HTERT RPE-1 (cell line): ENCODE measurements around the gene SV2C.
"Not testable (repeated sequence)": the region's sequence is repeated elsewhere in the genome, so short reads cannot be mapped to it uniquely, and the experiment has no call there.

ENCODE experiments used
- in situ Hi-C: fragments of 300-500 bp; cut with MboI; formaldehyde crosslinking; loops from 4 replicates; pipeline ENCODE4 v1.14.3; 2020; ENCODE audit warnings: low sequenced_read_pairs

Gene SV2C

DNA sequence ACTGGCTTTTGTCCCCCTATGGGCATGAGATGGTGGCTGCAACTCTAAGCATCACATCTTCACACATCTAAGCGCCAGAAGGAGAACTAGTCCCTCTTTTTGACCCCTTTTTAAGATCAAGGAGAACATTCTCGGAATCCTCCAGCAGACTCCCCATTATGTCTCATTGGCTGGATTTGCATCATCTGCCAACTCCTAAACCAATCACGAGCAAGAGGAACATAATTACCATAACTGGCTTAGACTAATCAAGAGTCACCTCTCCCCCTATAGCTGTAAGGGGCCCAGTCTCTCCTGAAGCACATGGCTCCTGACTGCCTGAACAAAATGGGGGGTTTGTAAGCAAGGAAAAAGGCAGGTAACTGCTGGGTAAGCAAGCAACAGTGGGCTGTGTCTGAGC lies 251.4 kb downstream of the SV2C start:
- in situ Hi-C loops: no loop called here

DNA sequence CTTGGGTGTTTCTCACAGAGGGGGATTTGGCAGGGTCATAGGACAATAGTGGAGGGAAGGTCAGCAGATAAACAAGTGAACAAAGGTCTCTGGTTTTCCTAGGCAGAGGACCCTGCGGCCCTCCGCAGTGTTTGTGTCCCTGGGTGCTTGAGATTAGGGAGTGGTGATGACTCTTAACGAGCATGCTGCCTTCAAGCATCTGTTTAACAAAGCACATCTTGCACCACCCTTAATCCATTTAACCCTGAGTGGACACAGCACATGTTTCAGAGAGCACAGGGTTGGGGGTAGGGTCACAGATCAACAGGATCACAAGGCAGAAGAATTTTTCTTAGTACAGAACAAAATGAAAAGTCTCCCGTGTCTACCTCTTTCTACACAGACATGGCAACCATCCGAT lies 252.3 kb downstream of the SV2C start:
- in situ Hi-C loops: not testable (repeated sequence)

DNA sequence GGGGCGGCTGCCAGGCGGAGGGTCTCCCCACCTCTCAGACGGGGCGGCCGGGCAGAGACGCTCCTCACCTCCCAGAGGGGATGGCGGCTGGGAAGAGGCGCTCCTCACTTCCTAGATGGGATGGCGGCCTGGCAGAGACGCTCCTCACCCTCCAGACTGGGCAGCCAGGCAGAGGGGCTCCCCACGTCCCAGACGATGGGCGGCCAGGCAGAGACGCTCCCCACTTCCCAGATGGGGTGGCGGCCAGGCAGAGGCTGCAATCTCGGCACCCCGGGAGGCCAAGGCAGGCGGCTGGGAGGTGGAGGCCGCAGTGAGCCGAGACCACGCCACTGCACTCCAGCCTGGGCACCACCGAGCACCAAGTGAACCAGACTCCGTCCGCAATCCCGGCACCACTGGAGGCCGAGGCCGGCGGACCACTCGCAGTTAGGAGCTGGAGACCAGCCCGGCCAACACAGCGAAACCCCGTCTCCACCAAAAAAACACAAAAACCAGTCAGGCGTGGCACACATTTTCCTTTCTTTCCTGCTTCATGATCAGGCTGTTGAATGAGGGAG lies 253.1 kb downstream of the SV2C start:
- in situ Hi-C loops: not testable (repeated sequence)

DNA sequence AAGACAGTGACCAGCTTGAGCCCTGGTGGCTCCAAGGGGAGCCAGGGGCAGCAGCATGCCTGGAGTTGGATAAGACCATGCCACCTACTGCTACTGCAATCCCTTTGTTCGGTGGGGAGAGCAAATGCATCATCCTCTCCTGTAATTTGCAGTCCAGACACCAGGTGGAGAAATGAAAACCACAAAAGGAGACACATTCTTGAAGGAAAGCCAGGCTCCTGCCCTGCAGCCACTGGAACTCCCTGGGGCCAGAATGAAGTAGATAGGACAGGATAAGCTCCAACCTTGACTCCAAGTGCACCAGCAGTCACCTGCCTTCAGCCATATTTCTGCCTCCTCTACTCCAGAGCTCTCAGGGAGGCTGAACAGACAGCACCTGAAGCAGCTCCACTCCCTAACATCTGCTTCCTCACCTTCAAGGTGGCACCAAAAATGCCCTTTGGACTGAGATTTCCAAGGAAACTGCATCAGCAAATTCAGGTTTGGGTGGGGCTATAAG lies 254.8 kb downstream of the SV2C start:
- in situ Hi-C loops: no loop called here

DNA sequence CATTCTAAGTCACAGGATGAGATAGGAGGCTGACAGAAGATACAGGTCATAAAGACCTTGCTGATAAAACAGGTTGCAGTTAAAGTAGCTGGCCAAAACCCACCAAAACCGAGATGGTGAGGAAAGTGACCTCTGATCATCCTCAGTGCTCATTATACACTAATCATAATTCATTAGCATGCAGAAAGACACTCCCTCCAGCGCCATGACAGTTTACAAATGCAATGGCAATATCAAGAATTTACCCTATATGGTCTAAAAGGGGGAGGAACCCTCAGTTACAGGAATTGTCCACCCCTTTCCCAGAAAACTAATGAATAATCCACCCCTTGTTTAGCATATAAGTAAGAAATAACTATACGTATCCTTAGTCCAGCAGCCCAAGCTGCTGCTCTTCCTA lies 256.7 kb downstream of the SV2C start:
- in situ Hi-C loops: no loop called here

DNA sequence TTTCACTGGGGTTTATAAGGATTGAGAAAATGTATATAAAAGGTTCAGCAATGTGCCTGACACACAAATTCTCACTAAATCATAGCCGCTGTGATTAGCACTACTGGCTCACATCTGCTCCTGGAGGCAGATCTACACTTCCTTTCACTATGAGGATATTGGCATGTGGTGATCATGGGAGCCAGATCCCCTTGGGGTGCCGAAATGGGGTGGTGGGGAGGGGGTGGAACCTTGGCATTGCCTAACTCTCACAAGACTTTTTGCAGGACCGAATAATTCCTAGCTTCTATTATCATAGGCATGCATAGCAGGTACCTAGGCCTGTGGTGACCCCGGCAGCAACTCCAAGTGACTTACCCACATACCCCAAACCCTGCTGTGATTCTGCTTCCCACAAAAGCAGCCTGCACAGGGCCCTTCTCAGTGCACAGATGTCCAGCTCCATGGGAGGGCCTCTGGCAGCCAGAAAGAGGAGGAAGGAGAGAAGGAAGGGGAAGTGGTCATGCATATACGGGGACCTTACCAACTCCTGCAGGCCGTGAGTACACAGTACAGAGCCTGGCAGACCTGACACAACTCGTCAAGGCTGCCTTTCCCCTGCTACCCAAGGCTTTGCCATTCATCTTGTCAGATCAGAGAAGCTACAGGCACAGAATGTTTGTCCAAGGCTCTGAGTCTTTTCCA lies 258.6 kb downstream of the SV2C start:
- in situ Hi-C loops: no loop called here

DNA sequence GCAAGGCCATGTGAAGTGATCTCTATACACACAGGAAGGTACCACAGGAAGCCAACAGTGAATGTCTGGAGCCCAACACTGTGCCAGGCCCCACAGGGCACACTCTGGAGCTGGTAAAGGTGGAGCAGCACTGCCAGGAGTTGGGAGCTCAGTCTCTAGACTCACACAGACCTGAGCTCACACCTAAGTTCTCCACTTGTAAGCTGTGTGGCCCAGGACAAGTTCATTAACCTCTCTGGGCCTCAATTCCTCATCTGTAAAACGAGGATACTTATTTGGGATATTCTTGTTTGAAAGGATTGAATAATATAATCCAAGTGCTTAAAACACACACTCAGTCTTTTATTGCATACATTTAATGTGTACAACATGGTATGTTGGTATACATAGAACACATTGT lies 259.3 kb downstream of the SV2C start:
- in situ Hi-C loops: no loop called here

DNA sequence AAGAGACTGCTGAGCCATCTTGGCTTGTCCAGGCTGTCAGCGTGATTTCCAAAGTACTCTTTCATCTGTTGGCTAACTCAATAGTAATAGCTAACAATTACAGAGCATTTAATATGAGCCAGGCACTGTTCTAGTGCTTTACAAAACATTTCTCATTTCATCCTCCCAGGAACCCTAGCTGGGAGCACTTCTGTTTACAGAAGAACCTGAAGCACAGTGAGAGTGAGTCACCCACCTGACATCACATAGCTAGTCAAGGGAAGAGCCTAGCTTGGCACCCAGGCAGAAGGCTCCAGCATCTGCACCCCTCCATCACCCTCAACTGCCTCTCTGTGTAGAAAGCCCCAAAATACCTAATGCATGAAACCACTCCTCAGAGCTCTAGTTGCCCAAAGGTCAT lies 262.4 kb downstream of the SV2C start:
- in situ Hi-C loops: no loop called here

DNA sequence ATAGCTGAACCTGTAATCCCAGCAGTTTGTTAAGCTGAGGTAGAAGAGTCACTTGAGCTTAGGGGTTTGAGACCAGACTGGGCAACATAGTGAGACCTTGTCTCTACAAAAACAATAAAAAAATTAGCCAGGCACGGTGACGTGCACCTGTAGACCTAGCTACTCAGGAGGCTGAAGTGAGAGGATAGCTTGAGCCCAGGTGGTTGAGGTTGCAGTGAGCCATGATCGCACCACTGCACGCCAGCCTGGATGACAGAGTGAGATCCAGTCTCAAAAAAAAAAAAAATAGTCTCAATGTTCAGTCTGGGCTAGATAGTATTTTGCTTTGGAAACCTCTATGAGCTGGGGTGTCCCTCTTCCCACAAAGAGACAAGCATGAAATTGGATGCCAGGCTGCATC lies 268.0 kb downstream of the SV2C start:
- in situ Hi-C loops: no loop called here

DNA sequence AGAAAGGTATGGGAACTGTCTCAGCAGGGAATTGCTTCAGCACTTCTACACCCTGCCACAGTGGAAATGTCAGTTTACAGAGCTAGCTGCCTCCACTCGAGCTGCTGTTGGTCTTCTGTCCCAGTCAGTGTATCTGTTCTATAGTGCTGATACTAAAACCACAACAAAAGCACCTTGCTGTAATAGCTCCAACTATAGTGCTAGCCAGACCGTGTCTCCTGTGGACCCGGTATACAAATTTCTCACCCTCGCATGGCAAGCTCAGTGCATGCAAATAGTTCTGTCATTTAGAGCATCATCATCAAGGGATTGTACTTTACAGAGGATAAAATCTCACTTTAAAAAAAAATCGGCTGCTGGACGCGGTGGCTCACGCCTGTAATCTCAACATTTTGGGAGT lies 268.4 kb downstream of the SV2C start:
- in situ Hi-C loops: no loop called here

DNA sequence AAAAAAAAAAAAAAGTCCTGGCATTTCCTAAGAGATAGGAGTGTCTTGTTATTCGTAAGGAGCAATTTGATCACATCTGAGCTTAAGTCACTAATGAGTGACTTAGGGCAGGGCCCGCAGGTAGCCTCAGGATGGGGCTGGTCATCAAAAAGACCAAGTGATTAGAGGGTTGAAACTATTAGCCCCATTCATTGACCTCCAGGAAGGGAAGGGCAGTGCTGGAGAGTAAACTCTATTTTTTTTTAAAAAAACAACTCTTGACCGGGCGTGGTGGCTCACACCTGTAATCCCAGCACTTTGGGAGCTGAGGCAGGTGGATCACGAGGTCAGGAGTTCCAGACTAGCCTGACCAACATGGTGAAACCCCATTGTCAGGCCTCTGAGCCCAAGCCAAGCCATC lies 273.7 kb downstream of the SV2C start:
- in situ Hi-C loops: no loop called here

DNA sequence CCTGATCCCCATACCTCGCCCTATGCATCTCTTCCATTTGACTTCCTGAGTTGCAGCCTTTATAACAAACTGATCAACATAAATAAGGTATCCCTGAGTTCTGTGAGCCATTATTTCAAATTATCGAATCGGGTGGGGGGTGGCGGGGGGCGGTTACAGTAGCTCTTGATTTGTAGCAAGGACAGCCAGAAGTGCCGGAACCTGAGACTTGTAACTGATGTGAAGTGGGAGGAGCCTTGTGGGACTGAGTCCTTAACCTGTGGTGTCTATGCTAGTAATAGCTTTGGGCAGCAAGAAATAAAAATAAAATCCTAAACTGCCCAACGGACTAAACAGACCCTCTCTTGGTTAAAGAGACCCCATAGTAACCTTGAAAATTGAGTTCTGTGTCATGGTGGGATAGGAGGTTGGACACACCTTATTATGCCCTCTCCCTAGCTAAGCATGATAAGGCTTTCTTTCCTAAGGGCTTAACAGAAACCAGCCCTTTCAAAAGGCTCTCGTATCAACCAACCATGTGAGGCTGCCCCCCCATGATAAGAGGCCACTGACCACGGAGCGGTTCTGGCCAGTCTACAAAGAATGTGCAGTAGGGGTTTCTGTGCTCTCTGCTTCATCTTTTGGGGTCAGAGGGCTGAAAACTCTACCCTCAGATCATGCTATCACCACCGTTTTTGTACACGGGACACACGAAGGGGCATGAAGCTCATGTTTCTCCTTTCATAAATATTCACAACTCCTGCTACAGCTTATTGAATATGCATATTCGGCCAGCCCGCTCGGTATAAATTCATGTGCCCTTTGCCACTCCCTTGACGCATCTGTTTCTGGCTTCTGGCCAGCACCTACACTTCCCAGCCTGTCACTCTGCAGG lies 280.4 kb downstream of the SV2C start:
- in situ Hi-C loops: no loop called here

DNA sequence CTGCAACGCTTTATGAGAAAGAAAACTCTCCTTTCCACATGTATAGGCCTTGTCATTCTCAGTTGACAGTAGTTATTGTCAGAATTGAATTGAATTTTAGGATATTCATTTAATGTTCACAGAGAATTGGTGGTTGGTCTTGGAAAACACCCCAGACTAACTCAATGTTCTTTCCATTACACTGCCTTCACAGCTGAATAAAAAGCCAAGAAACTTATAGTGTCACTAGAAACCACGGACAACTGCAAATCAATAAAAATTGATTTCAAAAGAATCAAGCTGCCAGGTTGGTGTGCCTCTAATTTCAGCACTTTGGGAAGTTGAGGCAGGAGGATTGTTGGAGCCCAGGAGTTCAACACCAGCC lies 281.0 kb downstream of the SV2C start:
- in situ Hi-C loops: no loop called here

DNA sequence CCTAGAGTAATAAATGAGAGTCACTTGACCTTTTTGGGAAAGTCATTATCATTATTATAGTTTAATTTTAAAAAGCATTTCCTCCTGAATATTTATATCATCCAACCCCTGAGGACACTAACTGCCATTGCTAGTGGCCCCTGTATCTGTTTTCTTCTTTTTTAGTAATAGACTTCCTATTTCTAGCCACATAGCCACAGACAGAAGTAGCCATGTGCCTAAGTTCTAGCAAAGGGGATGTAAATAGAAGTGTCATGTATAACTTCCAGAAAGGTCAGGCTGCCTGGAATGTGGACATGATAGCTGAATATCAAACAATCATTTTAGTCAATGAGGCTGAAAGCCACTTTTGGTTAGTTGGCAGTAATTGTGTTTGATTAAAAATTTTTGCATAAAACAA lies 282.4 kb downstream of the SV2C start:
- in situ Hi-C loops: no loop called here

DNA sequence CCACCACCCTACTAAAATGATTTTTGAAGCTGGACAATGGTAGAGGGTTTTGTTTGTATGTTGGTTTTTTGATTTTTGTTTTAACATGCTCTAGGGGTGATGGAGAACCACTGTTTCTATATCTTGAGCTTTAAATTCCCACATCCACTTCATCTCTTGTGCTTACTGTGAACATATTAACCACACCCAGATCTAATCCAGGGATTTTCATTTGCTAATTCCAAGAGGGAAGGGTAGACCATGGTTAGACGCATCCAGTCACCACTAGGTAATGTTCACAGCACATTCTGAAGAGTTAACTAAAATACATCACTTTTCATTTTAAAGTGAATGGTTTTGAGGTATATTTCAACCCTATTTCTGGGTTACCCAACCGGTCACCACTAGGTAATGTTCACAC lies 283.4 kb downstream of the SV2C start:
- in situ Hi-C loops: no loop called here

DNA sequence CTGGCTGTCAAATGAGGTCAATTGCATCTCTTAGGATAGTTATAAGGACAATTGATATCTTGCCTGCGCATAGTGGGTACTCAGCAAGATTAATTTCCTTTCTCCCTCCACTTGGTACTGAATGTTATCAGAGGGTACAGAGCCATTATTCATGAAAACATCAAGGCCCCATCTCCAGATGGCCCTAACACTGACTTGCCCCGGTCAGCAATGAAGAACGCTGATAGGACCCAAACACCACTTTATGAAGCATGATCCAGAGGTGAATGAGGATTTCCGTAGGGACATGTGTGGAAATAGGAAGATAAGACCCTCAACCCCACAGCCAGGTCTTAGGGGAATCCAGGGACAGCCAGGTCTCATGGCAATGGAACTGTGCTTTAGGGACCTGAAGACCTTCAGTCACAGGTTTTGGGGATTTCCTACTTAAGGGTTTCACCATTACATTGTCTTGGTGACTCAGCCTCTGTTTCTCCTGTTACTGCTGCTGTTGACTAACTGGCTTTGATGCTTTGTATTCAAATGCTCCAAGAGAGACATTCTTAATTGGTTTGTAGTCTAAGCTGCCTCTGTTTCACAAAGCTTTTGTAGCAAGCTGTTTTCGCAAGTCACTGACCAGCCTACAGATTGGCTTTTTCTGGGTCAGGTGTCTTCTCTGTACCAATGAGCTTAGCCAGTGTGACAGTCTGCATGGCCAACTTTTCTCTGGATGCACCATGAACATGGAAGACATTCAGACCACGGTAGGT lies 284.6 kb downstream of the SV2C start:
- in situ Hi-C loops: no loop called here

DNA sequence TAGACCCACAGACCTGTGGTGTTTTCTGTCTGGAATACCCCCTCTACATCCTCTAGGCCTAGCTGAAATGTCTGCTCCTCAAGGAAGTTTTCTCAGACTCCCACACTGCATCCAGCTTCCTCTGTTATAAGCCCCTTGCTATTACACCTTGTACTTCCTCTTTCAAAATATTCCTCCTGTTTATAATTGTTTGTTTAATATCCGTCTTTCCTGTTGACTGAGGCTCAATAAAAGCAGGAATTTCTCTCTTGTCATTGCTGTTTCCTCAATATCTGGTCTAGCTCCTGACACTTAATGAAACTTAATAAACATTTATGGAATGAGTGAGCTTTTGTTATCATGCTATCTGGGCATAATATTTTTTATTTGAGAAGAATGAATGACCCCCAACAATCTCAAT lies 285.8 kb downstream of the SV2C start:
- in situ Hi-C loops: no loop called here

DNA sequence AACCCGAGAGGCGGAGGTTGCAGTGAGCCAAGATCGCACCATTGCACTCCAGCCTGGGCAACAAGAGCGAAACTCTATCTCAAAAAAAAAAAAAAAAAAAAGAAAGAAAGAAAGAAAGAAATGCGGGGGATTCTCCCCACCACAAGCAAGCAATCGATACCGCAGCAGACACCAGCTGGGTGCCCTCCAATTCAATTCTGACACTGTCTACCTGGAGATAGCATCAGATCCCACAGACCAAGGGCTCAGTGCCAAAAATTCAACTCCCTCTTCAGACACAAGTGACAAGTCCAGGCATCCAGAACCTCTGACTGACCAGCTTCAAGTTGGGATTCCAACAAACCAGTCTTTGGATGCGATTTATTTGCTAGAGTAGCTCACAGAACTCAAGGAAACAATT lies 286.5 kb downstream of the SV2C start:
- in situ Hi-C loops: not testable (repeated sequence)

DNA sequence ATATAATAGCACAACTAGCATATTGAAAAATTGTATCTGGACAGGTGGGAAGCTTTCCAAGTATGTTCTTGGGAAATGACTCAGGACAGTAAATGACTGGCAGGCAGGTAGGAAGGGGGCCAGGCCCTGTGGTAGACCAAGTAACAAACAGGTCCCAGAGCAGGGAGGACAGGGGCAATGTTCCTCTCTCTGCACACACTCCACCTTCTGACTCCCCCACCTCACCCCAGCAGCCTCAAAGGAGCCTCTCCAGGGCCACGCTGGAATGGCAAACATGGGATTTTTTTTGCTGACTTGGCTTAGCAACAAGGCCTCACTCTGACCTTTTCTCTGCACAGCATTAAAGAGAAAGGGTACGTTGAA lies 288.8 kb downstream of the SV2C start:
- in situ Hi-C loops: no loop called here

DNA sequence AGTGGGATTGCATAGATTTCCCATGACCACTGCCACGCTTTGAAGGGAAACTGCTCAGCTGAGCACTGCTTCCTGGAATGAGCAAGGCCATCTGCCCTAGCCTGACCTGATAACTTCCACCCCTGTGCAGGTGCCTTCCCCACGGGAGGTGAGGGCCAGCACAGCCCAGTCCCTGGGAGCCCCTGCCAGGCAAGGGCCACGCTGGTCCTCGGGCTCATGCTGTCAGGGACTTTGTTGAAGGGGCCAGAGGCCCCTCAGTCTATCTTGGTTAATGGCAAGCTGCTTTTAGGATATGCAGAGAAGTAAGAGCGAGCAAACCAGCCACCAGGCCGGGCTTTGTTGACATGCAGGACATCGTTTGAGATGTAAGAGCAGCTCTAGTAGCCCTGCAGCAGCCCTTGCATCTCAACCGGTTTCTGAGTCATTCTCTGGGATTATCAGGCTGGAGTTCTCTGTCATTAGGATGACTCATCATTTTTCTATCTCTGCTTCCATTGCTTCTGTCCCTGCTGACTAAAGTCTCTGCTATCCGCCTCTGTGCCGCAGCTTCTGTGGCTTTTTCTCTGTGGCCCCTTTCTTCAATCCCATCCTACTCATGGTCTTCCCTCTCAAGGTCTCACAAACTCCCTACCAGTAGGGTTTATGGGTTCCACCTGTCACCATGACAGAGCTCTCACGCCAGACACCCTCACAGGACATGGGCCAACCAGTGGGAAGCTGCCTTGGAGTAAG lies 289.3 kb downstream of the SV2C start:
- in situ Hi-C loops: no loop called here
